HCT116 (cell line): Measurements from ENCODE around the gene TENM4.

Source experiments
- CTCF ChIP-seq, 3 experiments: fragments of 200-600 bp in 1 of 3; sonication (generic) in 1 of 3; IDR thresholded peaks in 2 of 3; conservative IDR thresholded peaks in 1 of 3; 2 replicates each; pipeline ENCODE4 v1.5.1; 2012 to 2017; ENCODE audit warnings: low read depth in 2 of 3, low read length in 2 of 3, antibody characterized with exemption in 1 of 3, borderline replicate concordance in 1 of 3, control low read depth in 1 of 3, mild to moderate bottlenecking in 1 of 3, mixed read lengths in 1 of 3, mixed run types in 1 of 3, moderate library complexity in 1 of 3; ENCODE audit not compliant: insufficient read depth in 1 of 3
- ELF1 ChIP-seq: IDR thresholded peaks from 2 replicates; pipeline ENCODE4 v1.6.1; 2012; ENCODE audit warnings: low read depth, borderline replicate concordance
- EZH2 ChIP-seq: fragments of 200-600 bp; sonication (generic); IDR thresholded peaks from 2 replicates; pipeline ENCODE4 v1.6.1; 2017; ENCODE audit warnings: antibody characterized with exemption, mixed run types
- JUND ChIP-seq: IDR thresholded peaks from 2 replicates; pipeline ENCODE4 v1.6.1; 2012
- MAX ChIP-seq: IDR thresholded peaks from 2 replicates; pipeline ENCODE4 v1.6.1; 2012
- POLR2A ChIP-seq: IDR thresholded peaks from 2 replicates; pipeline ENCODE4 v1.7.0; 2011; ENCODE audit warnings: borderline replicate concordance; ENCODE audit not compliant: insufficient read depth, insufficient read length; ENCODE audit errors: extremely low read depth
- POLR2AphosphoS5 ChIP-seq: IDR thresholded peaks from 2 replicates; pipeline ENCODE4 v1.6.1; 2011; ENCODE audit warnings: mild to moderate bottlenecking, low read depth, low read length, moderate library complexity
- RAD21 ChIP-seq: IDR thresholded peaks from 2 replicates; pipeline ENCODE4 v1.6.1; 2012; ENCODE audit warnings: low read depth, mild to moderate bottlenecking
- SP1 ChIP-seq: IDR thresholded peaks from 2 replicates; pipeline ENCODE4 v1.6.1; 2012; ENCODE audit warnings: low read depth
- YY1 ChIP-seq: IDR thresholded peaks from 2 replicates; pipeline ENCODE4 v1.6.1; 2011; ENCODE audit warnings: low read length, low read depth, moderate library complexity, mild to moderate bottlenecking; ENCODE audit not compliant: insufficient replicate concordance; ENCODE audit errors: extremely low read depth

DNA sequence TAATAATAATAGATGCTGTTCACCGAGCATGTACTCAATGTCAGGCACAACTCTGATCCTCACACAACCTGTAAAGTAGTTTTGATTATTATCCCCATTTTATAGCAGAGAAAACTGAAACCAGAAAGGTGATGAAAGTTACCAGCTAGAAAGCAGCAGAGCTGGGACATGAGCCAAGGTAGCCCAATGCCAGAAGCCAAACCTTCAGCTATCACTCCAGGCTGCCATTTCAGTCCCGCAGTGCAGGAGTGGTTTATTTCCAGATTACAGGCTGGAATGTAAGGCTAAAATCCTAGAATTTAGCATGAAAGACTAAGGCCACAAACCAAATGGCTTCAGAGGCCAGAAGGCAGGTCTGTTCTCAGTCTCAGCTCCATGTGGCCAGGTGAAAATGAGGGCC is 108.8 kb downstream of the TENM4 start:
- TF ChIP-seq YY1 (no peak), POLR2AphosphoS5 (no peak), CTCF (IDR thresholded peaks at IDR 0.05 in 2 of 3, conservative IDR thresholded peaks at IDR 0.05 in 1 of 3; ENCODE audit: borderline replicate concordance in 1 of 3, insufficient read depth in 1 of 3, low read depth in 2 of 3, low read length in 2 of 3) (no peak), ELF1 (no peak), POLR2A (no peak), EZH2 (no peak), RAD21 (no peak), JUND (no peak), SP1 (no peak), MAX (no peak)
